ENCODE results near the gene CIBAR2. TPM values are rescaled to one million over a fixed set of nuclear protein-coding genes. Genes with fewer than 3 reads are reported as not detected.
A peak's percentile ranks its signal among the peaks of the same experiment; 100 is the strongest.

Gene CIBAR2
- total and polyA plus RNA-seq, 9 of the 15 experiments (the other 6 are each of a cell fraction or from before 2014, with no cell fraction given) = not detected

GRCh38 chr16:85055493-85056210 is 56.6 kb downstream of the CIBAR2 start:
- 0 out of 2 replicates have a peak, but pooled peaks cover 2% of the 10 kb centered on the region for H3K9me3 ChIP-seq (replicated peaks; ENCODE audit: control insufficient read depth, insufficient read depth, low read depth, low read length)
- H3K27ac ChIP-seq (ENCODE audit: extremely low read depth, low read depth, low read length) = peak overlapping the region; percentile 67
- peaks cover 37 to 43% of the 10 kb centered on the region in 2 experiments for H3K4me1 ChIP-seq (replicated peaks in 1 of 2; ENCODE audit: control insufficient read depth in 2 of 2, insufficient read depth in 2 of 2, low read length in 2 of 2)
- H3K9me1 ChIP-seq (ENCODE audit: control insufficient read depth, insufficient read depth, low read length) = no peaks in the 10 kb centered on the region
- H3K9ac ChIP-seq (ENCODE audit: insufficient read depth in 1 of 2, low read depth in 2 of 2, low read length in 2 of 2) = peak overlapping the region; percentile 44 to 66
- H3K36me3 ChIP-seq (ENCODE audit: control insufficient read depth, insufficient read depth, low read length) = peaks cover 21% of the 10 kb centered on the region
- peak overlapping the region; percentile 54 for H2AFZ ChIP-seq (ENCODE audit: low read depth, low read length)
- POLR2A ChIA-PET = interaction anchor here (0.6 to 3.2 kb wide), 10 partner anchors 9 to 508 kb away, joined by 3 to 19 read pairs (median 4); no protein-coding TSS in a partner anchor
- CTCF ChIA-PET (ENCODE audit: low intra/inter-chr PET ratio) = interaction anchor here (0.9 to 1.4 kb wide), 3 partner anchors 31 to 54 kb away, joined by 3 to 5 read pairs (median 3); no protein-coding TSS in a partner anchor
- H4K20me1 ChIP-seq (replicated peaks; ENCODE audit: control insufficient read depth, insufficient read depth, low read length) = no peaks in the 10 kb centered on the region
- 7% methylated on average over 14 of the region's 14 CpGs for WGBS (ENCODE audit: insufficient coverage, low coverage, missing lambda C conversion rate)
- H3K4me2 ChIP-seq (ENCODE audit: insufficient read depth, low read length) = peak overlapping the region; percentile 77
- peak overlapping the region; percentile 3; the same call in 1 of the 2 replicates for H3K4me3 ChIP-seq
- DNase-seq (ENCODE audit: extremely low read depth in 1 of 4, low spot score in 3 of 4) = peak in 3 of 4 experiments; percentile 39 to 83 (median 58)
- peak; percentile 73 for ATAC-seq
- in situ Hi-C loops (cut with MboI) (no loop called here), intact Hi-C loops (cut with micrococcal nuclease) (loop anchor here (2.0 to 5.0 kb wide), 3 partner anchors 27 to 73 kb away; no protein-coding TSS in a partner anchor)
- no TSS peak for BruUV-seq (replicated peaks)
- H3K27me3 ChIP-seq (ENCODE audit: control insufficient read depth in 2 of 2, insufficient read depth in 2 of 2, low read length in 2 of 2) = no peaks in the 10 kb centered on the region
- peak; percentile 96 for FAIRE-seq
- H3K79me2 ChIP-seq (ENCODE audit: control insufficient read depth, insufficient read depth, low read length) = peaks cover 22% of the 10 kb centered on the region; the same call in 2 of the 3 replicates
- TF ChIP-seq FOXJ2 (tag; IDR thresholded peaks at IDR 0.05) = peak; percentile 85
- TF ChIP-seq HMBOX1 (IDR thresholded peaks at IDR 0.05) = peak; percentile 68; the same call in 1 of the 2 replicates
- TF ChIP-seq E2F6 (IDR thresholded peaks at IDR 0.05; ENCODE audit: borderline replicate concordance in 1 of 2, extremely low read depth in 1 of 2, insufficient read depth in 1 of 2, insufficient read length in 1 of 2, low read depth in 1 of 2, low read length in 1 of 2, poor library complexity in 1 of 2, severe bottlenecking in 1 of 2) = peak; percentile 58 to 80
- TF ChIP-seq BHLHE40 (IDR thresholded peaks at IDR 0.05; ENCODE audit: low read length) = peak; percentile 79
- TF ChIP-seq TRIM24 (IDR thresholded peaks at IDR 0.05) = peak in 1 of 2 experiments; percentile 46; a peak in 2 of 4 replicates
- TF ChIP-seq ZNF407 (IDR thresholded peaks at IDR 0.05; ENCODE audit: low read depth) = no peak
- peak; percentile 83 for TF ChIP-seq CXXC5 (CRISPR knock-in tag; IDR thresholded peaks at IDR 0.05)
- peak; percentile 58; the same call in 1 of the 2 replicates for TF ChIP-seq GABPA (tag; conservative IDR thresholded peaks at IDR 0.05; ENCODE audit: low read depth)
- TF ChIP-seq FOXK1 (CRISPR knock-in tag; IDR thresholded peaks at IDR 0.05; ENCODE audit: borderline replicate concordance) = peak; percentile 79; the same call in 1 of the 2 replicates
- TF ChIP-seq ZNF408 (CRISPR knock-in tag; IDR thresholded peaks at IDR 0.05; ENCODE audit: low read depth) = no peak

Data from K562 (cell line).